ENCODE measurements around the gene HIVEP3. TPM values are rescaled to one million over a fixed set of nuclear protein-coding genes. Genes with fewer than 3 reads are reported as not detected.

HIVEP3 gene
- total and polyA plus RNA-seq, 2 of the 13 experiments (the other 11 are each of a cell fraction or from before 2014, with no cell fraction given) = 0.05 TPM; not detected in 1

GRCh38 chr1:41523071-41523470 is 395.7 kb downstream of the HIVEP3 start (continued):
- TF ChIP-seq, protein P1, sequence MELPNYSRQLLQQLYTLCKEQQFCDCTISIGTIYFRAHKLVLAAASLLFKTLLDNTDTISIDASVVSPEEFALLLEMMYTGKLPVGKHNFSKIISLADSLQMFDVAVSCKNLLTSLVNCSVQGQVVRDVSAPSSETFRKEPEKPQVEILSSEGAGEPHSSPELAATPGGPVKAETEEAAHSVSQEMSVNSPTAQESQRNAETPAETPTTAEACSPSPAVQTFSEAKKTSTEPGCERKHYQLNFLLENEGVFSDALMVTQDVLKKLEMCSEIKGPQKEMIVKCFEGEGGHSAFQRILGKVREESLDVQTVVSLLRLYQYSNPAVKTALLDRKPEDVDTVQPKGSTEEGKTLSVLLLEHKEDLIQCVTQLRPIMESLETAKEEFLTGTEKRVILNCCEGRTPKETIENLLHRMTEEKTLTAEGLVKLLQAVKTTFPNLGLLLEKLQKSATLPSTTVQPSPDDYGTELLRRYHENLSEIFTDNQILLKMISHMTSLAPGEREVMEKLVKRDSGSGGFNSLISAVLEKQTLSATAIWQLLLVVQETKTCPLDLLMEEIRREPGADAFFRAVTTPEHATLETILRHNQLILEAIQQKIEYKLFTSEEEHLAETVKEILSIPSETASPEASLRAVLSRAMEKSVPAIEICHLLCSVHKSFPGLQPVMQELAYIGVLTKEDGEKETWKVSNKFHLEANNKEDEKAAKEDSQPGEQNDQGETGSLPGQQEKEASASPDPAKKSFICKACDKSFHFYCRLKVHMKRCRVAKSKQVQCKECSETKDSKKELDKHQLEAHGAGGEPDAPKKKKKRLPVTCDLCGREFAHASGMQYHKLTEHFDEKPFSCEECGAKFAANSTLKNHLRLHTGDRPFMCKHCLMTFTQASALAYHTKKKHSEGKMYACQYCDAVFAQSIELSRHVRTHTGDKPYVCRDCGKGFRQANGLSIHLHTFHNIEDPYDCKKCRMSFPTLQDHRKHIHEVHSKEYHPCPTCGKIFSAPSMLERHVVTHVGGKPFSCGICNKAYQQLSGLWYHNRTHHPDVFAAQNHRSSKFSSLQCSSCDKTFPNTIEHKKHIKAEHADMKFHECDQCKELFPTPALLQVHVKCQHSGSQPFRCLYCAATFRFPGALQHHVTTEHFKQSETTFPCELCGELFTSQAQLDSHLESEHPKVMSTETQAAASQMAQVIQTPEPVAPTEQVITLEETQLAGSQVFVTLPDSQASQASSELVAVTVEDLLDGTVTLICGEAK (IDR thresholded peaks at IDR 0.05) = no peak
- TF ChIP-seq, protein P1 (CRISPR knock-in tag; IDR thresholded peaks at IDR 0.05) = no peak
- TF ChIP-seq NR2F6 (IDR thresholded peaks at IDR 0.05) = no peak
- TF ChIP-seq NR2F6 (CRISPR knock-in tag; IDR thresholded peaks at IDR 0.05) = no peak
- TF ChIP-seq ZNF225 (CRISPR knock-in tag; IDR thresholded peaks at IDR 0.05) = no peak
- no peak for TF ChIP-seq ZNF784 (CRISPR knock-in tag; IDR thresholded peaks at IDR 0.05; ENCODE audit: borderline replicate concordance)

Data from HepG2 (cell line).